ENCODE data around the gene PRDM16.

DNA sequence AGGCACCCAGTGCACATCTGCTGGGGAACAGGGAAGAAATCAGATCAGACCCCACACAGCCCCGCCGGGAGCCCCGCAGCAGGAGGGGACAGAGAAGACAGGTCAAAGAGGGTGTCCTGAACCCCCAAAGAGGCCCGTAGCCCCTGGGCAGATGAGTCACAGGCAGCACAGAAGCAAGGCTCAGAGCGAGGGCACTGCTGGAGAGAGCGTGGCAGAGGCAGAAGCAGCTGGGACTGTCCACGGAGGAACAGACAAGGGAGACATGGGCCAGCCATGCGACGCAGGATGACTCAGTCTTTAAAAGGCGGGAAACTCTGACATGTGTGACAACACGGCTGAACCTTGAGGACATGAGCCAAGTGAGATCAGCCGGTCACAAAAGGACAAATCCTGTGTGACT, 14.5 kb upstream of the PRDM16 start:
- TF ChIP-seq, protein P1, sequence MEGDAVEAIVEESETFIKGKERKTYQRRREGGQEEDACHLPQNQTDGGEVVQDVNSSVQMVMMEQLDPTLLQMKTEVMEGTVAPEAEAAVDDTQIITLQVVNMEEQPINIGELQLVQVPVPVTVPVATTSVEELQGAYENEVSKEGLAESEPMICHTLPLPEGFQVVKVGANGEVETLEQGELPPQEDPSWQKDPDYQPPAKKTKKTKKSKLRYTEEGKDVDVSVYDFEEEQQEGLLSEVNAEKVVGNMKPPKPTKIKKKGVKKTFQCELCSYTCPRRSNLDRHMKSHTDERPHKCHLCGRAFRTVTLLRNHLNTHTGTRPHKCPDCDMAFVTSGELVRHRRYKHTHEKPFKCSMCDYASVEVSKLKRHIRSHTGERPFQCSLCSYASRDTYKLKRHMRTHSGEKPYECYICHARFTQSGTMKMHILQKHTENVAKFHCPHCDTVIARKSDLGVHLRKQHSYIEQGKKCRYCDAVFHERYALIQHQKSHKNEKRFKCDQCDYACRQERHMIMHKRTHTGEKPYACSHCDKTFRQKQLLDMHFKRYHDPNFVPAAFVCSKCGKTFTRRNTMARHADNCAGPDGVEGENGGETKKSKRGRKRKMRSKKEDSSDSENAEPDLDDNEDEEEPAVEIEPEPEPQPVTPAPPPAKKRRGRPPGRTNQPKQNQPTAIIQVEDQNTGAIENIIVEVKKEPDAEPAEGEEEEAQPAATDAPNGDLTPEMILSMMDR (IDR thresholded peaks at IDR 0.05) = no peak
- no peak for TF ChIP-seq EZH2 (IDR thresholded peaks at IDR 0.05; ENCODE audit: borderline replicate concordance, insufficient read depth, low read depth, low read length, poor library complexity, severe bottlenecking)
